ENCODE measurements around the gene BAIAP3.

BAIAP3 gene

DNA sequence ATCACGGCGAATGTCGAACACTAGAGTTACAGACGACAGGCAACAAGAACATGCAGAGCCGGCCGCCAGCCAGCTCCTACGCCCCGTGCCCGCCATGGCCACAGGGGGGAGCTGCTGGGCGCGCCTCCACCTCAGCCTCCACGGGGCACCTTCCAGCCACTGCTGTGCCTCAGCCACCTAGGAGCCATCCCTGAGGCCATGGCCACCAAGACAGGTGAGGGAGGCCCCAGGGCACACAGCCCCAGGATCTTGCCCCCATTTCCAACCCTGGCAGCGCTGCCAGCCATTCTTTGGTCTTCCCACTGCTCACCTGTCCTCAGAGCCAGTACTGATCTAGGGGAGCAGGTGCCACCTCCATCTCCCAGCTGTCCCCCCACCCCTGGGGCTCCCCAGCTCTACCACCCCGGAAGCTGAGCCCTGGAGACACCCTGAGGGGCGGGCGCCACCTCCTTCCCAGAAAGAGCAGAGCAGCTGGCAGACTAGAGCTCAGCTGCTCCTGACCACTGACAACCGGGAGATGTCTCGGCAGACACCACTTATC lies 30.1 kb downstream of the BAIAP3 start:
- no peaks in the 10 kb centered on the region for H3K4me1 ChIP-seq (ENCODE audit: low read depth, poor library complexity, severe bottlenecking)
- no peaks in the 10 kb centered on the region for H3K27me3 ChIP-seq (ENCODE audit: insufficient read depth, low read depth)
- peaks cover 39% of the 10 kb centered on the region for H3K79me2 ChIP-seq (ENCODE audit: insufficient read depth, low read depth)
- H3K4me2 ChIP-seq: no peak overlapping the region
- peak; percentile 70 for TF ChIP-seq CTCF (conservative IDR thresholded peaks at IDR 0.05; ENCODE audit: low read depth, low read length)
- H3K9ac ChIP-seq: no peak overlapping the region
- H3K4me3 ChIP-seq (IDR thresholded peaks at IDR 0.05; ENCODE audit: insufficient read depth, low read depth, low read length): no peak overlapping the region
- no peaks in the 10 kb centered on the region; the same call in 1 of the 2 replicates for H3K36me3 ChIP-seq (ENCODE audit: insufficient read depth)
- H2AFZ ChIP-seq (ENCODE audit: low read depth): no peak overlapping the region
- H4K20me1 ChIP-seq (ENCODE audit: insufficient read depth): peaks cover under 1% of the 10 kb centered on the region; the same call in 1 of the 2 replicates
- no peak overlapping the region for H3K27ac ChIP-seq

- H3K79me2 ChIP-seq (ENCODE audit: insufficient read depth, low read depth): peaks cover 32% of the 10 kb centered on the region
- no peak for TF ChIP-seq CTCF (conservative IDR thresholded peaks at IDR 0.05; ENCODE audit: low read depth, low read length)
- H3K27ac ChIP-seq: no peak overlapping the region
- no peak overlapping the region for H2AFZ ChIP-seq (ENCODE audit: low read depth)
- H3K4me2 ChIP-seq: no peak overlapping the region
- no peak overlapping the region for H3K4me3 ChIP-seq (IDR thresholded peaks at IDR 0.05; ENCODE audit: insufficient read depth, low read depth, low read length)
- no peaks in the 10 kb centered on the region; the same call in 1 of the 2 replicates for H4K20me1 ChIP-seq (ENCODE audit: insufficient read depth)
- H3K36me3 ChIP-seq (ENCODE audit: insufficient read depth): no peaks in the 10 kb centered on the region; the same call in 1 of the 2 replicates
- H3K9ac ChIP-seq: no peak overlapping the region
- no peaks in the 10 kb centered on the region for H3K27me3 ChIP-seq (ENCODE audit: insufficient read depth, low read depth)
- no peaks in the 10 kb centered on the region for H3K4me1 ChIP-seq (ENCODE audit: low read depth, poor library complexity, severe bottlenecking)
Observed at GRCh38 chr16:1364510-1364909, 31.1 kb downstream of the BAIAP3 start.

DNA sequence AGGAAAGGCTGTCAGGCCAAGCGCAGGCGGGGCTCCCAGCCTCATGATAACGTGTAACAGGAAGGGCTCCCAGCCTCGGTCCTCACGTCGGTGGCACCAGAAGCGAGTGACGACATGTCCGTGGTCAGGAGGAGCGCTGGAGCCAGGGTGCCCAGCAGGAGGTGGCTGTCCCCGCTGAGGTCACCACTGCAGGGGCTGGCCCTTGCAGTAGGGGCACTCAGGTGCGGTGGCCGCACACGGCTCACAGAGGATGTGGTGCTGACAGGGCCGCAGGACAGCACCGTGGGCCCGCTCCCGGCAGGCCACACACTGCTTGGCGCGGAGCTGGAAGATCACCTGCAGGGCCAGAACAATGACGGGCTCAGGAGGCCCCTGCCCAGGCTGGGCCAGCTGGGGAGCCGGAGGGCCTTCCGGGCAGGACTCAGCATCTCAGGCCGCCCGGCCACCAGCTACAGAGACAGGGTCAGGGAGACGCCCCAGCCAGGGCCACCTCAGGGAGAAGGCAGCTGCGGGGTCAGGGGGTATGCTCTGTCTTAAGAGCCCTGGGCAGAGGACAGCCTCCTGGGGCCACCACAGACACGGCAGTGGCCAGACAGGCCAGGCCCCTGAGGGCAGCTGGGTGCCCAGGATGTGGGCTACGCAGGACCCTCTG lies 32.7 kb downstream of the BAIAP3 start:
- peaks cover 18% of the 10 kb centered on the region for H3K79me2 ChIP-seq (ENCODE audit: insufficient read depth, low read depth)
- H3K4me1 ChIP-seq (ENCODE audit: low read depth, poor library complexity, severe bottlenecking): no peaks in the 10 kb centered on the region
- no peak overlapping the region for H3K4me2 ChIP-seq
- no peak for TF ChIP-seq CTCF (conservative IDR thresholded peaks at IDR 0.05; ENCODE audit: low read depth, low read length)
- no peaks in the 10 kb centered on the region for H3K27me3 ChIP-seq (ENCODE audit: insufficient read depth, low read depth)
- no peak overlapping the region for H3K4me3 ChIP-seq (IDR thresholded peaks at IDR 0.05; ENCODE audit: insufficient read depth, low read depth, low read length)
- H3K27ac ChIP-seq: no peak overlapping the region
- H3K9ac ChIP-seq: no peak overlapping the region
- no peaks in the 10 kb centered on the region; the same call in 1 of the 2 replicates for H4K20me1 ChIP-seq (ENCODE audit: insufficient read depth)
- no peaks in the 10 kb centered on the region; the same call in 1 of the 2 replicates for H3K36me3 ChIP-seq (ENCODE audit: insufficient read depth)
- no peak overlapping the region for H2AFZ ChIP-seq (ENCODE audit: low read depth)

DNA sequence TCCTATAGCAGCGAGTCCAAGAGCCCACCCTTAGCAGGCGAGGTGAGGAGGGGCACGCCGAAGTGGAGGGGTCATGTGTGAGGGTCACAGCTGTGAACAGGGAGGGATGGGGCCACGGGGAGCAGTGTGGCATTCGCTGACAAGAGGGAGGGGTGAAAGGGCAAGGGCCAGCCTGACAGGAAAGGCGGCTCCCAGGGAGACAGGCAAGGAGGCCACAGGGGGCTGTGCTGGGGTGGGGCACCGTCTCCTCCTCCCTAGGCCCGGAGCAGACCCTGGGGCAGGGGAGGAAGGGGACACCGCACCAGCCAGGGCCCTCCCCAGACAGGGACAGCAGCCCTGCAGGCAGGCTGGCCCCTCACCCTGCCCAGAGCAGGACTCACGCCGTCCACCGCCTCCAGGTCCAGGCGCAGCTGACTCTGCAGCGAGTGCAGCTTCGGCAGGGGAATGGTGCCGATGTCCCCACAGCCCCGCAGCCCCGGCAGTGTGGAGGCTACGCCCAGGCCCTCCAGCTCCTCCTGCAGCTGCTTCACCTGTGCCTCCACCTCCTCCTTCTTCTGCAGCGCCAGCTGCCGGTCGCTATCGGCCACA lies 33.4 kb downstream of the BAIAP3 start:
- H4K20me1 ChIP-seq (ENCODE audit: insufficient read depth): no peaks in the 10 kb centered on the region; the same call in 1 of the 2 replicates
- H3K36me3 ChIP-seq (ENCODE audit: insufficient read depth): no peaks in the 10 kb centered on the region; the same call in 1 of the 2 replicates
- H3K27me3 ChIP-seq (ENCODE audit: insufficient read depth, low read depth): no peaks in the 10 kb centered on the region
- H3K79me2 ChIP-seq (ENCODE audit: insufficient read depth, low read depth): 0 out of 2 replicates have a peak, but pooled peaks cover 12% of the 10 kb centered on the region
- H2AFZ ChIP-seq (ENCODE audit: low read depth): no peak overlapping the region
- no peak overlapping the region for H3K4me3 ChIP-seq (IDR thresholded peaks at IDR 0.05; ENCODE audit: insufficient read depth, low read depth, low read length)
- TF ChIP-seq CTCF (conservative IDR thresholded peaks at IDR 0.05; ENCODE audit: low read depth, low read length): no peak
- H3K9ac ChIP-seq: no peak overlapping the region
- H3K4me2 ChIP-seq: no peak overlapping the region
- no peak overlapping the region for H3K27ac ChIP-seq
- no peaks in the 10 kb centered on the region for H3K4me1 ChIP-seq (ENCODE audit: low read depth, poor library complexity, severe bottlenecking)

All from KMS-11 (cell line).